ENCODE results near the gene PIP5K1B. TPM values are rescaled to one million over a fixed set of nuclear protein-coding genes. Genes with fewer than 3 reads are reported as not detected.

The PIP5K1B gene
- 2.8 TPM for polyA plus RNA-seq (2013, experiment 1 of 2)
- 1.6 TPM for polyA plus RNA-seq (2013, experiment 2 of 2)

GRCh38 chr9:68704814-68705530 is at the start of gene PIP5K1B:
Gene PIP5K1B (plus strand): TSS chr9:68705240. CDS start chr9:68822615, 117,375 bp downstream.
- Histone ChIP-seq H3K4me1 (ENCODE audit: control insufficient read depth, insufficient read depth, low read length, poor library complexity, severe bottlenecking) (peaks cover 3% of the 10 kb centered on the region), H3K9me3 (ENCODE audit: control insufficient read depth, low read length) (no peaks in the 10 kb centered on the region), H3K27ac (ENCODE audit: low read depth, low read length, severe bottlenecking) (no peak within 1 kb of the TSS), H3K4me3 (ENCODE audit: extremely low read depth, insufficient read depth, low read length, poor library complexity, severe bottlenecking) (peak within 1 kb of the TSS; percentile 50), H3K36me3 (ENCODE audit: control insufficient read depth, insufficient read depth, low read length) (no peaks in the 10 kb centered on the region)
- 0% methylated on average over 39 to 52 of the region's 84 CpGs for WGBS, 2 experiments (ENCODE audit: insufficient coverage in 2 of 2)

GRCh38 chr9:68664036-68664435 is 41.0 kb upstream of the PIP5K1B start:
- Histone ChIP-seq H3K4me3 (ENCODE audit: extremely low read depth, insufficient read depth, low read length, poor library complexity, severe bottlenecking) (no peak overlapping the region), H3K27ac (ENCODE audit: low read depth, low read length, severe bottlenecking) (no peak overlapping the region), H3K4me1 (ENCODE audit: control insufficient read depth, insufficient read depth, low read length, poor library complexity, severe bottlenecking) (no peaks in the 10 kb centered on the region), H3K9me3 (ENCODE audit: control insufficient read depth, low read length) (no peaks in the 10 kb centered on the region), H3K36me3 (ENCODE audit: control insufficient read depth, insufficient read depth, low read length) (no peaks in the 10 kb centered on the region)

GRCh38 chr9:68668127-68668526 is 36.9 kb upstream of the PIP5K1B start:
- 83% methylated on average over 1 of the region's 1 CpG; no CpG with 5 or more reads in 1 of the 2 experiments for WGBS, 2 experiments (ENCODE audit: insufficient coverage in 2 of 2)
- Histone ChIP-seq H3K4me3 (ENCODE audit: extremely low read depth, insufficient read depth, low read length, poor library complexity, severe bottlenecking) (no peak overlapping the region), H3K9me3 (ENCODE audit: control insufficient read depth, low read length) (no peaks in the 10 kb centered on the region), H3K4me1 (ENCODE audit: control insufficient read depth, insufficient read depth, low read length, poor library complexity, severe bottlenecking) (no peaks in the 10 kb centered on the region), H3K27ac (ENCODE audit: low read depth, low read length, severe bottlenecking) (no peak overlapping the region), H3K36me3 (ENCODE audit: control insufficient read depth, insufficient read depth, low read length) (no peaks in the 10 kb centered on the region)

- WGBS, 2 experiments (ENCODE audit: insufficient coverage in 2 of 2) = 53 to 59% methylated on average over 6 to 7 of the region's 9 CpGs
- peak overlapping the region; percentile 46 for H3K27ac ChIP-seq (ENCODE audit: low read depth, low read length, severe bottlenecking)
- no peaks in the 10 kb centered on the region for H3K9me3 ChIP-seq (ENCODE audit: control insufficient read depth, low read length)
- no peak overlapping the region for H3K4me3 ChIP-seq (ENCODE audit: extremely low read depth, insufficient read depth, low read length, poor library complexity, severe bottlenecking)
- no peaks in the 10 kb centered on the region for H3K4me1 ChIP-seq (ENCODE audit: control insufficient read depth, insufficient read depth, low read length, poor library complexity, severe bottlenecking)
- H3K36me3 ChIP-seq (ENCODE audit: control insufficient read depth, insufficient read depth, low read length) = no peaks in the 10 kb centered on the region
Observed at GRCh38 chr9:68669218-68669617, 35.8 kb upstream of the PIP5K1B start.

GRCh38 chr9:68672215-68672614 is 32.8 kb upstream of the PIP5K1B start:
- no peaks in the 10 kb centered on the region for H3K36me3 ChIP-seq (ENCODE audit: control insufficient read depth, insufficient read depth, low read length)
- no peak overlapping the region for H3K4me3 ChIP-seq (ENCODE audit: extremely low read depth, insufficient read depth, low read length, poor library complexity, severe bottlenecking)
- no peaks in the 10 kb centered on the region for H3K9me3 ChIP-seq (ENCODE audit: control insufficient read depth, low read length)
- H3K4me1 ChIP-seq (ENCODE audit: control insufficient read depth, insufficient read depth, low read length, poor library complexity, severe bottlenecking) = no peaks in the 10 kb centered on the region
- 86 to 100% methylated on average over 1 of the region's 1 CpG for WGBS, 2 experiments (ENCODE audit: insufficient coverage in 2 of 2)
- H3K27ac ChIP-seq (ENCODE audit: low read depth, low read length, severe bottlenecking) = no peak overlapping the region

GRCh38 chr9:68672625-68673024 is 32.4 kb upstream of the PIP5K1B start:
- H3K9me3 ChIP-seq (ENCODE audit: control insufficient read depth, low read length) = no peaks in the 10 kb centered on the region
- H3K36me3 ChIP-seq (ENCODE audit: control insufficient read depth, insufficient read depth, low read length) = no peaks in the 10 kb centered on the region
- H3K4me1 ChIP-seq (ENCODE audit: control insufficient read depth, insufficient read depth, low read length, poor library complexity, severe bottlenecking) = no peaks in the 10 kb centered on the region
- H3K4me3 ChIP-seq (ENCODE audit: extremely low read depth, insufficient read depth, low read length, poor library complexity, severe bottlenecking) = no peak overlapping the region
- H3K27ac ChIP-seq (ENCODE audit: low read depth, low read length, severe bottlenecking) = no peak overlapping the region

GRCh38 chr9:68678430-68678829 is 26.6 kb upstream of the PIP5K1B start:
- Histone ChIP-seq H3K4me3 (ENCODE audit: extremely low read depth, insufficient read depth, low read length, poor library complexity, severe bottlenecking) (no peak overlapping the region), H3K9me3 (ENCODE audit: control insufficient read depth, low read length) (no peaks in the 10 kb centered on the region), H3K27ac (ENCODE audit: low read depth, low read length, severe bottlenecking) (no peak overlapping the region), H3K36me3 (ENCODE audit: control insufficient read depth, insufficient read depth, low read length) (no peaks in the 10 kb centered on the region), H3K4me1 (ENCODE audit: control insufficient read depth, insufficient read depth, low read length, poor library complexity, severe bottlenecking) (no peaks in the 10 kb centered on the region)
- 56 to 58% methylated on average over 4 to 5 of the region's 5 CpGs for WGBS, 2 experiments (ENCODE audit: insufficient coverage in 2 of 2)

- H3K36me3 ChIP-seq (ENCODE audit: control insufficient read depth, insufficient read depth, low read length) = no peaks in the 10 kb centered on the region
- WGBS, 2 experiments (ENCODE audit: insufficient coverage in 2 of 2) = 86 to 88% methylated on average over 2 of the region's 2 CpGs
- H3K9me3 ChIP-seq (ENCODE audit: control insufficient read depth, low read length) = no peaks in the 10 kb centered on the region
- no peak overlapping the region for H3K27ac ChIP-seq (ENCODE audit: low read depth, low read length, severe bottlenecking)
- no peaks in the 10 kb centered on the region for H3K4me1 ChIP-seq (ENCODE audit: control insufficient read depth, insufficient read depth, low read length, poor library complexity, severe bottlenecking)
- no peak overlapping the region for H3K4me3 ChIP-seq (ENCODE audit: extremely low read depth, insufficient read depth, low read length, poor library complexity, severe bottlenecking)
Observed at GRCh38 chr9:68683433-68683832, 21.6 kb upstream of the PIP5K1B start.

- Histone ChIP-seq H3K9me3 (ENCODE audit: control insufficient read depth, low read length) (no peaks in the 10 kb centered on the region), H3K36me3 (ENCODE audit: control insufficient read depth, insufficient read depth, low read length) (no peaks in the 10 kb centered on the region)
- 80 to 93% methylated on average over 1 to 2 of the region's 3 CpGs for WGBS, 2 experiments (ENCODE audit: insufficient coverage in 2 of 2)
Observed at GRCh38 chr9:68685213-68685612, 19.8 kb upstream of the PIP5K1B start.

GRCh38 chr9:68685770-68686169 is 19.3 kb upstream of the PIP5K1B start:
- WGBS, 2 experiments (ENCODE audit: insufficient coverage in 2 of 2) = 71 to 100% methylated on average over 1 of the region's 3 CpGs
- no peaks in the 10 kb centered on the region for H3K36me3 ChIP-seq (ENCODE audit: control insufficient read depth, insufficient read depth, low read length)
- no peaks in the 10 kb centered on the region for H3K9me3 ChIP-seq (ENCODE audit: control insufficient read depth, low read length)
- no peak overlapping the region for H3K4me3 ChIP-seq (ENCODE audit: extremely low read depth, insufficient read depth, low read length, poor library complexity, severe bottlenecking)
- H3K27ac ChIP-seq (ENCODE audit: low read depth, low read length, severe bottlenecking) = no peak overlapping the region
- H3K4me1 ChIP-seq (ENCODE audit: control insufficient read depth, insufficient read depth, low read length, poor library complexity, severe bottlenecking) = no peaks in the 10 kb centered on the region

More at GRCh38 chr9:68685213-68685612, 19.8 kb upstream of the PIP5K1B start:
- H3K4me1 ChIP-seq (ENCODE audit: control insufficient read depth, insufficient read depth, low read length, poor library complexity, severe bottlenecking) = no peaks in the 10 kb centered on the region
- H3K4me3 ChIP-seq (ENCODE audit: extremely low read depth, insufficient read depth, low read length, poor library complexity, severe bottlenecking) = no peak overlapping the region
- no peak overlapping the region for H3K27ac ChIP-seq (ENCODE audit: low read depth, low read length, severe bottlenecking)

GRCh38 chr9:68690088-68690487 is 15.0 kb upstream of the PIP5K1B start:
- H3K4me3 ChIP-seq (ENCODE audit: extremely low read depth, insufficient read depth, low read length, poor library complexity, severe bottlenecking) = no peak overlapping the region
- no peaks in the 10 kb centered on the region for H3K36me3 ChIP-seq (ENCODE audit: control insufficient read depth, insufficient read depth, low read length)
- no peaks in the 10 kb centered on the region for H3K4me1 ChIP-seq (ENCODE audit: control insufficient read depth, insufficient read depth, low read length, poor library complexity, severe bottlenecking)
- H3K9me3 ChIP-seq (ENCODE audit: control insufficient read depth, low read length) = no peaks in the 10 kb centered on the region
- WGBS, 2 experiments (ENCODE audit: insufficient coverage in 2 of 2) = 61 to 80% methylated on average over 1 to 3 of the region's 6 CpGs
- no peak overlapping the region for H3K27ac ChIP-seq (ENCODE audit: low read depth, low read length, severe bottlenecking)
